ENCODE data around the gene ERC2. TPM values are rescaled to one million over a fixed set of nuclear protein-coding genes. Genes with fewer than 3 reads are reported as not detected.

ERC2 gene
- total RNA-seq, 1 experiment from 2014 or later, result 6.3 TPM

DNA sequence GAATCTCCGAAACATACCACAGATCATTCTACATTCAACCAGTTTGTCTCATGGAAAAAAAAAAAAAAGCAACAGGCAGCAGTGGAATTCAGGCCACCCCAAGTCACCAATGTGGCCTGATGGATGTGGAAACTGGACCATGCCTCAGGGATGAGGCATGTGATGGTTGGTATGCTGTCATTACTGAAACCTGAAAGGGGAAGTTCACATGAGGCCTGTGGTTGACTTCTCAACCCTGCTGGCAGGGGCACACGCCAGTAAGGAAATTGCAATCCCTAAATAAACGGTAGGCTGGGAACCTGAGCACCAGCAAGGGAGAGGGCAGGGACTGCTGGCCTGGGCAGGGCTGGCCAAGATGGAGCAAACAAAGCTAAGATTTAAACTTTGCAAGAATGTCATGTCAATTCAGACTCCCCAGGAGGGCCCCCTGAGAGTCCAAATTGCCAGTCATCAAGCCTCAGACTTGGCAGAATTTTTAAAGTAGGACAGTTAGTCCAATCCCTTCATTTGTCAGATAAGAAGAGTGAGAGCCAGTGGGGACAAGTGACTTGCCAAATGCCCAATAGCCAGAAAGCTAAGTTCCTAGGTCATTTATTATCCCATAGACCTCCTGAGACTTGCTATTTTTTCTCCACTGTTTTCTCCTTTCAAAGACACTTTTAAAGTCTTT, 310.4 kb downstream of the ERC2 start:
- no peak overlapping the region for H3K4me3 ChIP-seq
- H3K27ac ChIP-seq, result no peak overlapping the region
- DNase-seq, result peak in 1 of 2 experiments; percentile 8
- no peaks in the 10 kb centered on the region for H3K27me3 ChIP-seq
- peaks cover 8% of the 10 kb centered on the region; the same call in 1 of the 2 replicates for H3K9me3 ChIP-seq (replicated peaks)
- H3K4me1 ChIP-seq, result peaks cover 4% of the 10 kb centered on the region; the same call in 1 of the 2 replicates
- H3K36me3 ChIP-seq, result no peaks in the 10 kb centered on the region

DNA sequence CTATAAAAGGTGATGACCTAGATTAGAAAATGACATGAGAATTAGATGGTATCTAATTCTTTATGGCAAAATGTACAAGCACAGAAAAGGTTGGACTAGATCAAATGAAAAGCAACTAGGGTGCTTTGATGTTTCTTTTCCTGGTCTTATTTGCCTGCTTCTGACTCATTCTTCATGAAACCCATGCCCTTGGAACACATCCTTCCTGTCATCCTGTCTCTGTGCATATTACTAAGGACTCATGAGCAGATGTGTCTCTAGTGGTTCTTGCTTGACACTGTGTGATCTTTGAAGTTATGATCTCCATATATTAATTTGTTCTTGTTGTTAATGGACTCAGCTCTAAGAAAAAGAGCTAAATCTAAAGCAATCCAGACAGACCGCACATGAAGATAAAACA, 314.0 kb downstream of the ERC2 start:
- no peaks in the 10 kb centered on the region for H3K27me3 ChIP-seq
- 0 out of 2 replicates have a peak, but pooled peaks cover 4% of the 10 kb centered on the region for H3K4me1 ChIP-seq
- H3K9me3 ChIP-seq (replicated peaks), result peaks cover 4% of the 10 kb centered on the region; the same call in 1 of the 2 replicates
- H3K27ac ChIP-seq, result no peak overlapping the region
- no peaks in the 10 kb centered on the region for H3K36me3 ChIP-seq
- H3K4me3 ChIP-seq, result no peak overlapping the region
- DNase-seq, result no peak

DNA sequence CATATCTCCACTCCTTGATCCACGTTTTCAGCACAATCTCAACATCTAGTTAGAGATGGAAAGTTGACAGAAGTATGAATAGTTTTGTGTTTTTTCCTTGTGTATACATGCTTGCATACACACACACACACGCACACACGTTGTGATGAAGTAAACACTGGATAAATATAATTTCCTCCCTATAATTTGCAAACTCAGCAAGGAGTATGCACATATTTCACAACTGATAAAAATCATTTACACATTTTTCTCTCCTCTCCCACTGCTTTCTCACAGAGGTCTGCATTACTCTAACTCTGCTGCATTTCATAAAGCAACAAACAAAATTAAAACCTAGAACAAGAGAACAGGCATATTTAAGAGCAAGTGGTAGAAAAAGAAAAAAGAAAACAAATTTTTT, 320.9 kb downstream of the ERC2 start:
- H3K4me1 ChIP-seq, result no peaks in the 10 kb centered on the region
- no peak overlapping the region for H3K4me3 ChIP-seq
- H3K27me3 ChIP-seq, result no peaks in the 10 kb centered on the region
- no peaks in the 10 kb centered on the region for H3K36me3 ChIP-seq
- H3K27ac ChIP-seq, result no peak overlapping the region
- H3K9me3 ChIP-seq (replicated peaks), result peaks cover 4% of the 10 kb centered on the region; the same call in 1 of the 2 replicates
- DNase-seq, result no peak

DNA sequence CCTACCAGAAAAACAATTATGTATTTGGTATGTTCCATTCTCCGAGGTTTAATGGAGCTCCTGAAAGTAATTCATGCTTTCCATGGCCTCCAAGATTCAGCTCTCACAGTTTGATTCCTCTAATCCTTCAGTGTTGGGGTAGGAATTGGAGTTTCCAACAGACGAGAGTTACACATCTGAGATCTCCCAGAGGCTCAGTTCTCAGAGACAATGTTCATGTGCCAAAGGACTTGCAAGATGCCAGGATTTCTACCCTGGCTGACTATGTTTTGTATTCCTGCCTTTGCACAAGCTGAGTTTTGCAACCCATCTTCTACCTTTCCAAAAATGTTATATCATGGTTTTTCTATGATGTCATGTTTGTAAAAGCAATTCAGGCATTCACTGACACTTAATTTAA, 322.9 kb downstream of the ERC2 start:
- Histone ChIP-seq H3K36me3 (no peaks in the 10 kb centered on the region), H3K9me3 (replicated peaks) (no peaks in the 10 kb centered on the region), H3K4me3 (no peak overlapping the region), H3K4me1 (no peaks in the 10 kb centered on the region), H3K27me3 (no peaks in the 10 kb centered on the region), H3K27ac (no peak overlapping the region)
- DNase-seq, result no peak

DNA sequence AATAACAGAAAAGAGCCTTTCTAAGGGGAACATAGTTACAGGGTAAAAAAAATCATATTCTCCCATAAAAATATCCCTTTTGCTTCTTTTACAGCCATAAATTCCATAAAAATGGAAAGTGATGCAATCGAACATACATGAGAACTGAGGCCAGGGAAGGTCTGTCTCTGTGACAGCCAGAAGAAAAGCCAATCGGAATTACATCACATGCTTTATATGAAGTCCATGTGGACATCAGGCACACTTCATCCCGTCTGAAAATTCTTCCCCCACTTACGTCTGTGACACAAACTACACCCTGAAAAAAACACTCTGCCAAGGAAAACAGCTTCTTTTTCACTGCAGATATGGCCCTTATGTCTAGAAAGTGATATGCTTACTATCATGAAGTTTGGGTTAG, 323.5 kb downstream of the ERC2 start:
- Histone ChIP-seq H3K9me3 (replicated peaks) (no peaks in the 10 kb centered on the region), H3K36me3 (no peaks in the 10 kb centered on the region), H3K4me3 (no peak overlapping the region)

DNA sequence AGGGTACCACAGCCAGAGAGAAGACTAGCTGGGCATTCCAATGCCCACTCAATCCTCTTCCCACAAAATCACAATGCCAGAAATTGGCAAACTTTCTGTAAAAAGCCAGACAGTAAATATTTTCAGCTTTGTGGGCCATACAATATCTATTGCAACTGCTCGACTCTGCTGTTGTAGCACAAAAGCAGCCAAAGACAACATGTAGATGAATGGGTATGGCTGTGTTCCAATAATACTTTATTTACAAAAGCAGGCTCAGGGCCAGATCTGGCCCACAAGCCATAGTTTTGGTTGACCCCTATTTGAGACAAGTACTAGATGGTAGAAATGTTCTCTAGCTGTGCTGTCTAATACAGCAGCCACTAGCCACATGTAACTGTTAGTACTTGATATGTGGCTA, 330.9 kb downstream of the ERC2 start:
- no peak overlapping the region for H3K27ac ChIP-seq
- H3K9me3 ChIP-seq (replicated peaks), result no peaks in the 10 kb centered on the region
- peak in 1 of 2 experiments; percentile 21 for DNase-seq
- no peaks in the 10 kb centered on the region for H3K36me3 ChIP-seq
- H3K4me1 ChIP-seq, result peaks cover 33% of the 10 kb centered on the region
- no peak overlapping the region for H3K4me3 ChIP-seq
- no peaks in the 10 kb centered on the region for H3K27me3 ChIP-seq

More for the DNA sequence above, 323.5 kb downstream of the ERC2 start:
- DNase-seq, result no peak
- no peaks in the 10 kb centered on the region for H3K4me1 ChIP-seq
- H3K27me3 ChIP-seq, result no peaks in the 10 kb centered on the region
- H3K27ac ChIP-seq, result no peak overlapping the region

DNA sequence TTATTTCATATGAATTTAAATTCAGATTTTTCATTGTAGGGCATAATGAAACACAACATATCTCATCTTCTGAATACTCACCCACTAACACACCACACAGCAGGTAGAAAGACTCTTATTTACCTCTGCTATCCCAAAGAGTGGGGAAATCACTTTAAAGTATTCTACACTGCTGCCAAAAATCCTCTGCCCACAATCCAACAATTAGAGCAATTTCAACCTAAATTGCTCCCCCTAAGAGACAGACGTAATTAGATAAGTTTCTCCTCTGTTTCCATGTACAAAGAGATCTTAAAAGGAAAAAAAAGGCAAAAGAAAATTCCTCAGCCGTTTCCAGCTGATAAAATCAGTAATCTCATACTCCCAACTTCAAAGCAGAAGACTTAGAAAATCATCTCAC, 331.8 kb downstream of the ERC2 start:
- H3K9me3 ChIP-seq (replicated peaks), result no peaks in the 10 kb centered on the region
- H3K27me3 ChIP-seq, result no peaks in the 10 kb centered on the region
- no peak overlapping the region for H3K27ac ChIP-seq
- H3K36me3 ChIP-seq, result no peaks in the 10 kb centered on the region
- no peak overlapping the region for H3K4me3 ChIP-seq
- peaks cover 42% of the 10 kb centered on the region for H3K4me1 ChIP-seq
- no peak for DNase-seq

DNA sequence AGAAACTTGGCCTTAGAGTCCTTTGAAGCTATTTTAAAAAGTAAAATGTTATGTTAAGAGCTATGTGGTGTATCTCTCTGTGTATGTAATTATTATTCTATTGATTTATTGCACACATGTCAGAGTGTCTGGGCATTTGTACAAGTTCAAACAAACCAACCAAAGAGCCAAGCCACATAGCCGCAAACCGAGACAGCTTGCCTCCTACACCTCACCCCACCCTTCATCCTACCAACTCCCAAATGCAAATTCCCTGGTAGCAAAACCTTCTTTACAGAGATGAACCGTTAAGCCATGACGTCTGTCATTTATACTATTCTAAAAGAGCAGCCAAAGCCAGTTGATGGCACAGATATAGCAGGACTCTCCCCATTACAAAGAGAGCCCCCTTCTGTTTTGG, 332.3 kb downstream of the ERC2 start:
- Histone ChIP-seq H3K27me3 (no peaks in the 10 kb centered on the region), H3K4me3 (no peak overlapping the region), H3K36me3 (no peaks in the 10 kb centered on the region), H3K27ac (no peak overlapping the region), H3K4me1 (peaks cover 48% of the 10 kb centered on the region), H3K9me3 (replicated peaks) (no peaks in the 10 kb centered on the region)
- DNase-seq, result no peak

DNA sequence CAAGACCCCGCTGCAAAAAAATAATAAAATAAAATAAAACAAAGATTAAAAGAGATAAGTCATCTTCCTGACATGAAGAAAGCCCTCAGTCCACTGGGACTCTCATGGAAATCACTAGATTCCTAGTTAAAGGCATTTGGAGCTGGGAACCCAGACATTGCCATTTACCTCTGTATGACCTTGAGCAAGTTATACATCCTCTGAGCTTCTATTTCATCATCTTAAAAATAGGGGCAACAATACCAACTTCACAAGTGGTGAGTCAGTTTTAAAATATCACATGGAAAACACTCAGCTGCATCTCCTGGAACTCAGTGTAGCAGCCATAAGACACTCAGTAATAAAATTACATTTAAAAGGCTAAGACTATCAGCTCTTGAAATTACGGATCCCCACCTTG, 334.8 kb downstream of the ERC2 start:
- Histone ChIP-seq H3K36me3 (no peaks in the 10 kb centered on the region), H3K4me3 (no peak overlapping the region), H3K27ac (no peak overlapping the region), H3K4me1 (peaks cover 68% of the 10 kb centered on the region), H3K27me3 (no peaks in the 10 kb centered on the region), H3K9me3 (replicated peaks) (no peaks in the 10 kb centered on the region)
- no peak for DNase-seq

DNA sequence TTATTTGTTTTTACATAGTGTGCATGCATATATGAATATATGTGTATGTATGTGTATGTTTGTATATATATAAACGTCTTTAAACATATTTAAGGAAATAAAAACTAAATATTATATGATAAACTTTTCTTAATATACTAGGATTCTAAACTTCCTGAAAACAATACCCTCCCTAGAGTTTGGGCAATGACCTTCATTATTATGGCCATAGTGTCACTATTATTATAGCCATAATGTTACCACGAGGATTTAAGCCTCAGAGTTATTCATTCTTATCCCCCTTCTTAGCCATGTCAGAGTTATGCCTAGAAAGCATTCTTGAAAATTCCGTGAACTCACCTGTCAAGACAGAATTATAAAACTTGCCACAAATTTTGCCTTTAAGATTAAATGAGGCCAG, 335.5 kb downstream of the ERC2 start:
- Histone ChIP-seq H3K36me3 (no peaks in the 10 kb centered on the region), H3K4me1 (peaks cover 68% of the 10 kb centered on the region), H3K4me3 (no peak overlapping the region), H3K9me3 (replicated peaks) (no peaks in the 10 kb centered on the region), H3K27ac (peak overlapping the region; percentile 85), H3K27me3 (no peaks in the 10 kb centered on the region)
- DNase-seq, result no peak

DNA sequence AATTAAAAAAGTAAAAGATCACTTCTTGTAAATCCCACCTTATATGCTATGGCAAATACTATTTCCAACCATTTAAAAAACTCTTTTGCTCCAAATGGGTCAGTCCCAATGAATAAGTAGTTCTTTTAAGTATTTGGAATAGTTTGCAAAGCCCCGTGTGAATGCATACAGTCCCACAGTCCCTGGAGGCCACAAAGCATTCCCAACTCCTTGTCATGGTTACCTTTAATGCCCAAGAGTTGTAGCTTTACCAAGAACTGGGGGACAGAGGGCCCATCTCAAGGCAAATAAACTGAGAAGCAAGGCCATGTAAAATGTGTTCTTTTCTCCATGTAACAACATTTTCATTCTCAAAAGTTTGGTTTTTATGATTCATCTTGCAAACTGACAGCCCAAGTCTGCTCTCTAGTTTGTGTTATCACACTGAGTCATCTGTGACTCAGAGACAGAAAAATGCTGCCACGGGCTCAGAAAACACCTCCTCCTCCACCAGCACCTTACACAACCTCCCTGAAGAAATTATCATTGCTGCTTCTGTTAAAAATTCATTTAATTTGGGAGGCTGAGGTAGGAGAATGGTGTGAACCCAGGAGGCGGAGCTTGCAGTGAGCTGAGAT, 336.2 kb downstream of the ERC2 start:
- Histone ChIP-seq H3K27ac (peak overlapping the region; percentile 85), H3K4me3 (peak overlapping the region; percentile 17), H3K27me3 (no peaks in the 10 kb centered on the region), H3K4me1 (peaks cover 62% of the 10 kb centered on the region), H3K36me3 (no peaks in the 10 kb centered on the region), H3K9me3 (replicated peaks) (no peaks in the 10 kb centered on the region)
- peak; percentile 59 to 75 for DNase-seq

DNA sequence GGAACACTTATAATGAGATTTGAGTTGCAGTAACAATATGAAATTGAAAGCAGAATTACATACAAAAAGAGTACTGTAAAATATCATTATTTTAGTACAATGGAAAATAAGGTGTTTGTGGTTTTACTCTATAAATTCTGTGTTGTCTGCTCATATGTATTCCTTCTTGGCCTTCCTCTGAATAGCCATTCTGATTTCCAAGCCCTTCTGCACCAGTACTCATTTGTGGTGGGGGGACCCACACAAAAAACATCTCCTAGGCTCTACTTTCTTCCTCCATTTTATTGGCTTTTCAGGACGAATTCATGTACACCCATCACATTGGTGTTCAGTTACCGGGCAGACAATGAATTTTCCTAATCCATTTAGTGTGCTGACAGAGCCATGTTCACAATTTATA, 338.2 kb downstream of the ERC2 start:
- H3K27ac ChIP-seq, result no peak overlapping the region; the same call in 1 of the 2 replicates
- peaks cover 64% of the 10 kb centered on the region for H3K4me1 ChIP-seq
- DNase-seq, result no peak
- H3K27me3 ChIP-seq, result no peaks in the 10 kb centered on the region
- H3K36me3 ChIP-seq, result no peaks in the 10 kb centered on the region
- H3K9me3 ChIP-seq (replicated peaks), result no peaks in the 10 kb centered on the region
- H3K4me3 ChIP-seq, result no peak overlapping the region

DNA sequence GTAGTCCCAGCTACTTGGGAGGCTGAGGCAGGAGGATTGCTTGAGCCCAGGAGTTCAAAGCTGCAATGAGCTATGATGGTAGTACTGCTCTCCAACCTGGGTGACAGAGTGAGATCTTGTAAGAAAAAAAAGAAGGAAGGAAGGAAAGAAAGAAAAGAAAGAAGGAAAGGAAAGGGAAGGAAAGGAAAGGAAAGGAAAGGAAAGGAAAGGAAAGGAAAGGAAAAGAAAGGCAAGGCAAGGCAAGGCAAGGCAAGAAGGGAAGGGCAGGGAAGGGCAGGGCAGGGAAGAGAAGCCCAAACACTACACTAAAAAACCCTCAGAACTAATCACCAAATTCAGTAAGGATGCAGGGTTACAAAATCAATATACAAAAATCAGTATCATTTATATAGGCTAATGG, 341.6 kb downstream of the ERC2 start:
- no peak for DNase-seq
- Histone ChIP-seq H3K9me3 (replicated peaks) (no peaks in the 10 kb centered on the region), H3K36me3 (no peaks in the 10 kb centered on the region), H3K4me1 (peaks cover 68% of the 10 kb centered on the region), H3K27me3 (no peaks in the 10 kb centered on the region), H3K27ac (peak overlapping the region; percentile 98), H3K4me3 (no peak overlapping the region)

DNA sequence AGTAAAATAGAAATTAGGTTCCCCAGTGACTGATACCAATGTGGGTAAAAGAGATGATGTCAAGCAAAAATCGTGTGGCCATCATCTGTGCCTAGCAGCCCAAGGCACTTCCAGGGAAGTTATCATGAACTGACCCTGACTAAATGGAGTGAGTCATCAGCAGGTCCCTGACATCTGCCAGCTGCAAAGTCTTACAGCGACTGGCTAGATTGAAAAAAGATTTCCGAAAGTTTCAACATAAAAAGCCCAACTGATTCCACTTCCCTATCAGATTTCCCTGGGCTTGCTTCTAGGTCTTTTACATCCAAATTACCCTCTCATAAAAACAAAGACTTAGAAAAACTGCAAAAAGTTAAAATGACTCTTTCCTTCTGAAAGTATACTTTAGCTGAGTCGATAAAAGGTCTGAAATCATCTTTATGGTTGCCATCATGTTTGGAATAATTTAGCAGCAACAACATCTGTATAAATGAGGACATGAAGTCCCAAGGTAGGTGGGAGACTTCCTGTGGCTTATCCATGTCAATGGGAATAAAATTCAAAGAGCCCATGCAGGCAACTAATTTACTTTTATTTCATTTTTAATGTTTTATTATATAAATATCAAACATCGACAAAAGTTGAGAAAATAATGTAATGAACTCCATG, 342.8 kb downstream of the ERC2 start:
- peaks cover 61% of the 10 kb centered on the region for H3K4me1 ChIP-seq
- H3K4me3 ChIP-seq, result no peak overlapping the region
- H3K9me3 ChIP-seq (replicated peaks), result no peaks in the 10 kb centered on the region
- DNase-seq, result peak; percentile 91 to 96
- peak overlapping the region; percentile 98 for H3K27ac ChIP-seq
- no peaks in the 10 kb centered on the region for H3K27me3 ChIP-seq
- H3K36me3 ChIP-seq, result no peaks in the 10 kb centered on the region

DNA sequence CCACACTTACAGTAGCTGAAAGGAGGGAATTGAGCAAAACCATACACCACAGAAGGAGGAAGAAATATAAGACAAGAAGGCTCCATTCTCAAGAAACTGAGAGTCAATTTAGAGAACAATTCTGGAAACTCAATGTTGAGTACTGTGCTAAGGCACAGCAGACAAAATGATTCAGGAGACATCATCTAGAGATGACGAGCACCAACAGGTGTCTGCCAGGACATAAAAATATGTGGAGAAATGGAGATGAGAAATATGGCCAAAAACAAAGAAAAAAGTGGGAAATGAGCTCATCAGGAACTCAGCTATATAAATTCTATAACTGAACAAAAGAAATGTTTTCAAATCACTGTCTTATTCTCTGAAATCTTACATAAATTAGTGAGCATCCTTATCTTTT, 343.7 kb downstream of the ERC2 start:
- no peaks in the 10 kb centered on the region for H3K9me3 ChIP-seq (replicated peaks)
- DNase-seq, result peak; percentile 76 to 87
- no peaks in the 10 kb centered on the region for H3K36me3 ChIP-seq
- peaks cover 51% of the 10 kb centered on the region for H3K4me1 ChIP-seq
- no peak overlapping the region for H3K4me3 ChIP-seq
- no peaks in the 10 kb centered on the region for H3K27me3 ChIP-seq
- peak overlapping the region; percentile 98 for H3K27ac ChIP-seq
